Hepatocyte (in vitro differentiated cells): ENCODE measurements around the gene ATF4. TPM values are rescaled to one million over a fixed set of nuclear protein-coding genes. Genes with fewer than 3 reads are reported as not detected.

Experiments used
- DNase-seq: peaks from one replicate; pipeline ENCODE4 v3.0.0-alpha.2; 2016; ENCODE audit warnings: low spot score
- H2AFZ ChIP-seq: fragments of 200-600 bp; sonication (generic); 2 replicates; pipeline ENCODE4 v1.6.0; 2016; ENCODE audit warnings: antibody characterized with exemption, mild to moderate bottlenecking
- H3K27ac ChIP-seq: fragments of 200-600 bp; sonication (generic); 2 replicates; pipeline ENCODE4 v1.5.1; 2016; ENCODE audit warnings: mild to moderate bottlenecking
- H3K27me3 ChIP-seq: fragments of 200-600 bp; sonication (generic); 2 replicates; pipeline ENCODE4 v1.6.1; 2016
- H3K36me3 ChIP-seq: fragments of 200-600 bp; sonication (generic); replicated peaks from 2 replicates; pipeline ENCODE4 v1.5.1; 2016; ENCODE audit warnings: low read depth; ENCODE audit not compliant: insufficient read depth
- H3K4me1 ChIP-seq: fragments of 200-600 bp; sonication (generic); 2 replicates; pipeline ENCODE4 v1.5.1; 2016; ENCODE audit warnings: mild to moderate bottlenecking, moderate library complexity; ENCODE audit not compliant: insufficient read depth
- H3K4me2 ChIP-seq: fragments of 200-600 bp; sonication (generic); 2 replicates; pipeline ENCODE4 v1.6.0; 2016
- H3K4me3 ChIP-seq: fragments of 200-600 bp; sonication (generic); 2 replicates; pipeline ENCODE4 v1.5.1; 2016; ENCODE audit warnings: mild to moderate bottlenecking
- H3K79me2 ChIP-seq: fragments of 200-600 bp; sonication (generic); 2 replicates; pipeline ENCODE4 v1.6.0; 2017; ENCODE audit warnings: mild to moderate bottlenecking
- H3K9me2 ChIP-seq: fragments of 200-600 bp; sonication (generic); replicated peaks from 2 replicates; pipeline ENCODE4 v1.6.0; 2017; ENCODE audit warnings: mild to moderate bottlenecking; ENCODE audit not compliant: insufficient read depth
- H3K9me3 ChIP-seq: fragments of 200-600 bp; sonication (generic); 2 replicates; pipeline ENCODE4 v1.5.1; 2016; ENCODE audit warnings: low read depth, mild to moderate bottlenecking
- H4K20me1 ChIP-seq: fragments of 200-600 bp; sonication (generic); 2 replicates; pipeline ENCODE4 v1.6.0; 2016; ENCODE audit warnings: mild to moderate bottlenecking; ENCODE audit not compliant: insufficient read depth, poor library complexity, severe bottlenecking
- CTCF ChIP-seq: fragments of 200-600 bp; sonication (generic); IDR thresholded peaks from 2 replicates; pipeline ENCODE4 v1.5.1; 2016; ENCODE audit warnings: antibody characterized with exemption, mild to moderate bottlenecking; ENCODE audit not compliant: poor library complexity
- EZH2 ChIP-seq: fragments of 200-600 bp; sonication (generic); IDR thresholded peaks from 2 replicates; pipeline ENCODE4 v1.6.1; 2016; ENCODE audit warnings: antibody characterized with exemption, mild to moderate bottlenecking, borderline replicate concordance
- EZH2phosphoT487 ChIP-seq: fragments of 200-600 bp; sonication (generic); IDR thresholded peaks from one replicate; pipeline ENCODE4 v1.6.1; 2018; ENCODE audit warnings: antibody characterized with exemption, mild to moderate bottlenecking, low read depth, moderate library complexity; ENCODE audit not compliant: unreplicated experiment, severe bottlenecking
- WGBS: methylation state at CpG from one replicate; pipeline ENCODE4 v1.1.6; 2016; ENCODE audit warnings: low lambda C conversion rate; ENCODE audit errors: missing lambda C conversion rate; 5-methylcytosine and 5-hydroxymethylcytosine counted together
- polyA plus RNA-seq: library from polyadenylated mRNA; unstranded; fragments of >200 nt; fragmentation: Nextera tagmentation; extraction: Ambion mirVana; gene quantifications from 2 replicates; pipeline ENCODE4 v1.2.1, GENCODE V29; 2016
- total RNA-seq: library from RNA; depleted of rRNA; stranded (reverse); fragments of >200 nt; gene quantifications from 2 replicates; pipeline ENCODE4 v1.2.3, GENCODE V29; 2014

Gene ATF4
- total and polyA plus RNA-seq, 2 experiments from 2014 or later, result 144 to 231 TPM

GRCh38 chr22:39528681-39529486 lies 8.5 kb downstream of the ATF4 start:
- Histone ChIP-seq H3K27me3 (no peaks in the 10 kb centered on the region), H3K79me2 (peaks cover 52% of the 10 kb centered on the region), H3K4me2 (peak overlapping the region; percentile 69), H2AFZ (no peak overlapping the region), H4K20me1 (peaks cover 50% of the 10 kb centered on the region), H3K36me3 (no peaks in the 10 kb centered on the region), H3K9me2 (no peaks in the 10 kb centered on the region), H3K9me3 (no peaks in the 10 kb centered on the region), H3K4me1 (peaks cover 31% of the 10 kb centered on the region), H3K4me3 (no peak overlapping the region), H3K27ac (peak overlapping the region; percentile 73)
- peak; percentile 96 for DNase-seq
- 42% methylated on average over 32 of the region's 32 CpGs for WGBS
- TF ChIP-seq EZH2 (no peak), CTCF (peak; percentile 98), EZH2phosphoT487 (no peak)

- WGBS, result 75% methylated on average over 17 of the region's 17 CpGs
- Histone ChIP-seq H3K4me1 (peaks cover 31% of the 10 kb centered on the region), H4K20me1 (peaks cover 44% of the 10 kb centered on the region), H3K9me3 (no peaks in the 10 kb centered on the region), H3K4me3 (no peak overlapping the region), H3K4me2 (peak overlapping the region; percentile 57), H3K27ac (peak overlapping the region; percentile 29), H2AFZ (no peak overlapping the region), H3K27me3 (no peaks in the 10 kb centered on the region), H3K79me2 (peaks cover 46% of the 10 kb centered on the region), H3K36me3 (no peaks in the 10 kb centered on the region), H3K9me2 (no peaks in the 10 kb centered on the region)
- no peak for DNase-seq
- TF ChIP-seq EZH2phosphoT487, result no peak
- no peak for TF ChIP-seq CTCF
- no peak for TF ChIP-seq EZH2
Measured at GRCh38 chr22:39529487-39529851, 9.1 kb downstream of the ATF4 start.

DNA sequence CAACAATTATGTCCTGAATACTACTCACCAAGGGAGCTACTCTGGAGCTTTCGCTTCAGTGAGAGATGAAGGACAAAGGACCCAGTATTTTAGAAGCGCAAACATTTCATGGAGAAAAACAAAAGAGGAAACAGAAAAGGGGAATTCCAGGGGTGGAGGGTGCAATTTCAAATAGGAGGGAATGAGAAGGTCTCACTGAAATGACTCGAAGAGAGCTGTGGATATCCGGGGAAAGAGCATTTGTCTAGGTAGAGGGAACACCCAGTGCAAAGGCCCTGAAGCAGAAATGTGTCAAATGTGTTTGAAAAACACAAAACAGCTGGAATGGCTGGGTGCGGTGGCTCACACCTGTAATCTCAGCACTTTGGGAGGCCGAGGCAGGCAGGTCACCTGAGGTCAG lies 9.8 kb downstream of the ATF4 start:
- WGBS, result 93% methylated on average over 6 of the region's 6 CpGs
- H3K27ac ChIP-seq, result no peak overlapping the region
- peaks cover 38% of the 10 kb centered on the region for H4K20me1 ChIP-seq

More for the DNA sequence above, 9.8 kb downstream of the ATF4 start:
- H3K9me2 ChIP-seq, result no peaks in the 10 kb centered on the region
- H3K4me3 ChIP-seq, result no peak overlapping the region
- DNase-seq, result no peak
- H3K79me2 ChIP-seq, result peaks cover 41% of the 10 kb centered on the region
- no peaks in the 10 kb centered on the region for H3K36me3 ChIP-seq
- no peak overlapping the region for H3K4me2 ChIP-seq
- H3K27me3 ChIP-seq, result no peaks in the 10 kb centered on the region
- H2AFZ ChIP-seq, result no peak overlapping the region
- TF ChIP-seq CTCF (no peak), EZH2phosphoT487 (no peak), EZH2 (no peak)
- peaks cover 34% of the 10 kb centered on the region for H3K4me1 ChIP-seq
- H3K9me3 ChIP-seq, result no peaks in the 10 kb centered on the region
